ENCODE results near the gene SLC23A2.

DNA sequence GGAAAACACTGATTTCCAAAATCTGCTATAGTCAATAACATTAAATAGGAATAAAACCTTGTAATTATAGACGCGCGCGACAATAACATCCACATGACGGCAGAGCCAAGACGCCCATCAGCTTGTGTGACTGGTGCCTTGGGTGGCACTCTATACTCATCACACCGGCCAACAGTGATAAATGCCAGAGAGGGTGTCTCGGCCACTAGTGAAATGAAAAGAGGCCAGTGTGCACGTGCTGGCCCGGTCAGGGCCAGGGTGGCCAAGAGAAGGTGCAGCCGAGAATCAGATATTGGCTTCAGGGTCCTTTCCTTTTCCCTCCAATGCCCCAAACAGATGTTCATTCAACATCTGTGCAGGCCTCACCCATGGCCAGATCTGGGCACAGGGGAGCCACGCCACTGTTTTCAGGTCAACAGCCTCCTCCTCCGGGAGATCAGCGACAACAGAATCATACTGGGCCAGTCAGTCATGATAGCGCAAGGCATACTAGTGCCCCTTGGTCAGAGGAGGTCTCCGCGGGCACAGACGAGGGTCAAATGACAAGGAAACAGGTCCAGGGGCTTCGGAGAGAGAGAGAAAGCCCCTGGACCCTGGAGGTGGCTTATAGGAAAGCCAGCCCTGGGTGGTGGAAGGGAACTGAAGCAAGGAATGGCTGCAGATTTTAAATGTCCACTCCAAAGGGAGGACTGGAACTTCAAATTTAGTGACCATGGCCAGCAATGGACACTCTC lies 145.1 kb downstream of the SLC23A2 start:
- no peak for TF ChIP-seq CTCF (IDR thresholded peaks at IDR 0.05)
- no peak for TF ChIP-seq POLR2A (IDR thresholded peaks at IDR 0.05)
